COLO668 (cell line): Measurements from ENCODE around the gene SYNDIG1.

Experiments used
- DNase-seq: peaks from one replicate; lab custom pipeline; 2025; ENCODE audit not compliant: unreplicated experiment; lab: John Stamatoyannopoulos, UW

SYNDIG1 gene

GRCh38 chr20:24630486-24631172 is 161.2 kb downstream of the SYNDIG1 start:
- DNase-seq = no peak

GRCh38 chr20:24631173-24631505 is 161.7 kb downstream of the SYNDIG1 start:
- no peak for DNase-seq

GRCh38 chr20:24632581-24632980 is 163.2 kb downstream of the SYNDIG1 start:
- no peak for DNase-seq

GRCh38 chr20:24633026-24633425 is 163.6 kb downstream of the SYNDIG1 start:
- no peak for DNase-seq

GRCh38 chr20:24633521-24633920 is 164.1 kb downstream of the SYNDIG1 start:
- no peak for DNase-seq

- no peak for DNase-seq
Observed at GRCh38 chr20:24634855-24635254, 165.4 kb downstream of the SYNDIG1 start.

- DNase-seq = no peak
Observed at GRCh38 chr20:24636626-24637025, 167.2 kb downstream of the SYNDIG1 start.

- no peak for DNase-seq
Observed at GRCh38 chr20:24637087-24637486, 167.7 kb downstream of the SYNDIG1 start.

- no peak for DNase-seq
Observed at GRCh38 chr20:24637941-24638340, 168.5 kb downstream of the SYNDIG1 start.

GRCh38 chr20:24638591-24639548 is 169.4 kb downstream of the SYNDIG1 start:
- DNase-seq = no peak

GRCh38 chr20:24640276-24640675 is 170.8 kb downstream of the SYNDIG1 start:
- DNase-seq = no peak

- no peak for DNase-seq
Observed at GRCh38 chr20:24640686-24641085, 171.3 kb downstream of the SYNDIG1 start.

GRCh38 chr20:24643731-24644626 is 174.6 kb downstream of the SYNDIG1 start:
- no peak for DNase-seq

- no peak for DNase-seq
Observed at GRCh38 chr20:24646321-24646720, 176.9 kb downstream of the SYNDIG1 start.

GRCh38 chr20:24647713-24648112 is 178.3 kb downstream of the SYNDIG1 start:
- DNase-seq = no peak

- no peak for DNase-seq
Observed at GRCh38 chr20:24648481-24648880, 179.1 kb downstream of the SYNDIG1 start.

- no peak for DNase-seq
Observed at GRCh38 chr20:24648919-24649318, 179.5 kb downstream of the SYNDIG1 start.

- DNase-seq = no peak
Observed at GRCh38 chr20:24649787-24650490, 180.5 kb downstream of the SYNDIG1 start.

- DNase-seq = no peak
Observed at GRCh38 chr20:24651171-24651975, 181.9 kb downstream of the SYNDIG1 start.

- no peak for DNase-seq
Observed at GRCh38 chr20:24651976-24652345, 182.5 kb downstream of the SYNDIG1 start.
